HEK293 (cell line): Measurements from ENCODE around the gene GAS1.
A peak's percentile ranks its signal among the peaks of the same experiment; 100 is the strongest.

ENCODE experiments used
- CTCF ChIA-PET: fragments of 350-600 bp; formaldehyde crosslinking; extraction: SDS; loops from one replicate; lab custom pipeline; 2021; ENCODE audit warnings: antibody characterized with exemption; lab: Yijun Ruan, JAX
- POLR2A ChIA-PET: fragments of 300-600 bp; formaldehyde crosslinking; extraction: SDS; loops from one replicate; lab custom pipeline; 2020; ENCODE audit warnings: antibody characterized with exemption, inconsistent platforms; lab: Yijun Ruan, JAX
- H3K27ac ChIP-seq: fragments of 200-500 bp; sonication (Bioruptor generic); 2 replicates; pipeline ENCODE4 v1.5.1; 2014; ENCODE audit warnings: low read depth, low read length, control low read depth, inconsistent platforms; ENCODE audit errors: extremely low read depth
- H3K36me3 ChIP-seq, 2 experiments: fragments of 200-500 bp in 1 of 2; sonication (Bioruptor generic) in 1 of 2; 1 replicate in 1 of 2; 2 replicates in 1 of 2; pipeline ENCODE4 v1.5.1; 2014 to 2017; ENCODE audit warnings: inconsistent platforms in 2 of 2, low read length in 2 of 2; ENCODE audit not compliant: control insufficient read depth in 2 of 2, insufficient read depth in 1 of 2
- H3K4me1 ChIP-seq: fragments of 200-500 bp; sonication (Bioruptor generic); 2 replicates; pipeline ENCODE4 v1.5.1; 2014; ENCODE audit warnings: mild to moderate bottlenecking, low read length, inconsistent platforms; ENCODE audit not compliant: control insufficient read depth, insufficient read depth
- H3K4me3 ChIP-seq: 2 replicates; pipeline ENCODE4 v1.5.1; 2011; ENCODE audit warnings: low read depth, mild to moderate bottlenecking, control low read depth, low read length, moderate library complexity
- H3K9me3 ChIP-seq: fragments of 200-500 bp; sonication (Bioruptor generic); 2 replicates; pipeline ENCODE4 v1.5.1; 2014; ENCODE audit warnings: low read depth, low read length, inconsistent platforms; ENCODE audit not compliant: control insufficient read depth, insufficient read depth
- GLIS1 ChIP-seq: fragments of 450-650 bp; formaldehyde crosslinking; IDR thresholded peaks from 2 replicates; pipeline ENCODE4 v1.5.1; 2016; ENCODE audit warnings: missing biosample characterization, missing genetic modification characterization
- GLIS2 ChIP-seq: fragments of 450-650 bp; formaldehyde crosslinking; IDR thresholded peaks from 2 replicates; pipeline ENCODE4 v1.5.1; 2016; ENCODE audit warnings: missing biosample characterization, missing genetic modification characterization
- KLF1 ChIP-seq: fragments of 450-650 bp; formaldehyde crosslinking; IDR thresholded peaks from 2 replicates; pipeline ENCODE4 v1.5.1; 2016; ENCODE audit warnings: missing biosample characterization, missing genetic modification characterization
- MZF1 ChIP-seq: fragments of 450-650 bp; formaldehyde crosslinking; IDR thresholded peaks from 2 replicates; pipeline ENCODE4 v1.5.1; 2017; ENCODE audit warnings: missing biosample characterization, missing genetic modification characterization, borderline replicate concordance
- RBAK ChIP-seq: fragments of 450-650 bp; formaldehyde crosslinking; IDR thresholded peaks from 2 replicates; pipeline ENCODE4 v1.5.1; 2016; ENCODE audit warnings: missing biosample characterization, missing genetic modification characterization
- SP2 ChIP-seq: fragments of 450-650 bp; formaldehyde crosslinking; IDR thresholded peaks from 2 replicates; pipeline ENCODE4 v1.5.1; 2016; ENCODE audit warnings: missing biosample characterization, missing genetic modification characterization
- YY2 ChIP-seq: fragments of 450-650 bp; formaldehyde crosslinking; IDR thresholded peaks from 2 replicates; pipeline ENCODE4 v1.5.1; 2016; ENCODE audit warnings: missing biosample characterization, missing genetic modification characterization
- ZNF223 ChIP-seq: fragments of 450-650 bp; formaldehyde crosslinking; IDR thresholded peaks from 2 replicates; pipeline ENCODE4 v1.5.1; 2016; ENCODE audit warnings: missing biosample characterization, missing genetic modification characterization
- ZNF248 ChIP-seq: fragments of 450-650 bp; formaldehyde crosslinking; IDR thresholded peaks from 2 replicates; pipeline ENCODE4 v1.5.1; 2017; ENCODE audit warnings: missing biosample characterization, missing genetic modification characterization
- ZNF26 ChIP-seq: fragments of 450-650 bp; formaldehyde crosslinking; IDR thresholded peaks from 2 replicates; pipeline ENCODE4 v1.5.1; 2016; ENCODE audit warnings: missing biosample characterization, missing genetic modification characterization
- ZNF274 ChIP-seq, 2 experiments: fragments of 200-500 bp in 1 of 2; fragments of 450-650 bp in 1 of 2; sonication (Bioruptor generic) in 1 of 2; formaldehyde crosslinking in 1 of 2; IDR thresholded peaks; 2 replicates each; pipeline versions ENCODE4 v1.5.1 to v1.6.1; 2014 to 2016; ENCODE audit warnings: borderline replicate concordance in 1 of 2, inconsistent platforms in 1 of 2, low read length in 1 of 2, missing biosample characterization in 1 of 2, missing genetic modification characterization in 1 of 2
- ZNF302 ChIP-seq: fragments of 450-650 bp; formaldehyde crosslinking; IDR thresholded peaks from 2 replicates; pipeline ENCODE4 v1.5.1; 2016; ENCODE audit warnings: missing biosample characterization, missing genetic modification characterization, low read depth
- ZNF350 ChIP-seq: fragments of 450-650 bp; formaldehyde crosslinking; IDR thresholded peaks from 2 replicates; pipeline ENCODE4 v1.5.0; 2017; ENCODE audit warnings: missing biosample characterization, mild to moderate bottlenecking, missing genetic modification characterization
- ZNF404 ChIP-seq: fragments of 450-650 bp; formaldehyde crosslinking; IDR thresholded peaks from 2 replicates; pipeline ENCODE4 v1.5.1; 2017; ENCODE audit warnings: missing biosample characterization, missing genetic modification characterization
- ZNF518A ChIP-seq: fragments of 450-650 bp; formaldehyde crosslinking; conservative IDR thresholded peaks from 2 replicates; pipeline ENCODE4 v1.5.1; 2016; ENCODE audit warnings: low read depth, missing biosample characterization, missing genetic modification characterization
- ZNF585B ChIP-seq: fragments of 450-650 bp; formaldehyde crosslinking; IDR thresholded peaks from 2 replicates; pipeline ENCODE4 v1.5.1; 2016; ENCODE audit warnings: missing biosample characterization, missing genetic modification characterization
- ZNF623 ChIP-seq: fragments of 450-650 bp; formaldehyde crosslinking; IDR thresholded peaks from 2 replicates; pipeline ENCODE4 v1.5.1; 2016; ENCODE audit warnings: missing biosample characterization, missing genetic modification characterization
- ZNF629 ChIP-seq: fragments of 450-650 bp; formaldehyde crosslinking; IDR thresholded peaks from 2 replicates; pipeline ENCODE4 v1.5.1; 2017; ENCODE audit warnings: missing biosample characterization, missing genetic modification characterization
- ZNF654 ChIP-seq: fragments of 450-650 bp; formaldehyde crosslinking; IDR thresholded peaks from 2 replicates; pipeline ENCODE4 v1.5.1; 2016; ENCODE audit warnings: low read depth, missing biosample characterization, missing genetic modification characterization
- ZNF677 ChIP-seq: fragments of 450-650 bp; IDR thresholded peaks from 2 replicates; pipeline ENCODE4 v1.5.0; 2018; ENCODE audit warnings: missing biosample characterization, mild to moderate bottlenecking, missing genetic modification characterization, moderate library complexity
- ZSCAN30 ChIP-seq: fragments of 450-650 bp; IDR thresholded peaks from 2 replicates; pipeline ENCODE4 v1.5.1; 2018; ENCODE audit warnings: missing biosample characterization, mild to moderate bottlenecking, missing genetic modification characterization, moderate library complexity
- ZSCAN4 ChIP-seq: fragments of 450-650 bp; formaldehyde crosslinking; IDR thresholded peaks from 2 replicates; pipeline ENCODE4 v1.5.1; 2017; ENCODE audit warnings: missing biosample characterization, missing genetic modification characterization
- TF ChIP-seq, protein P1 (sequence below): fragments of 450-650 bp; IDR thresholded peaks from 2 replicates; pipeline ENCODE4 v1.5.1; 2018; ENCODE audit warnings: missing biosample characterization, mild to moderate bottlenecking, missing genetic modification characterization
- TF ChIP-seq, protein P2 (sequence below): fragments of 450-650 bp; formaldehyde crosslinking; IDR thresholded peaks from 2 replicates; pipeline ENCODE4 v1.5.1; 2016; ENCODE audit warnings: missing biosample characterization, missing genetic modification characterization

The GAS1 gene

DNA sequence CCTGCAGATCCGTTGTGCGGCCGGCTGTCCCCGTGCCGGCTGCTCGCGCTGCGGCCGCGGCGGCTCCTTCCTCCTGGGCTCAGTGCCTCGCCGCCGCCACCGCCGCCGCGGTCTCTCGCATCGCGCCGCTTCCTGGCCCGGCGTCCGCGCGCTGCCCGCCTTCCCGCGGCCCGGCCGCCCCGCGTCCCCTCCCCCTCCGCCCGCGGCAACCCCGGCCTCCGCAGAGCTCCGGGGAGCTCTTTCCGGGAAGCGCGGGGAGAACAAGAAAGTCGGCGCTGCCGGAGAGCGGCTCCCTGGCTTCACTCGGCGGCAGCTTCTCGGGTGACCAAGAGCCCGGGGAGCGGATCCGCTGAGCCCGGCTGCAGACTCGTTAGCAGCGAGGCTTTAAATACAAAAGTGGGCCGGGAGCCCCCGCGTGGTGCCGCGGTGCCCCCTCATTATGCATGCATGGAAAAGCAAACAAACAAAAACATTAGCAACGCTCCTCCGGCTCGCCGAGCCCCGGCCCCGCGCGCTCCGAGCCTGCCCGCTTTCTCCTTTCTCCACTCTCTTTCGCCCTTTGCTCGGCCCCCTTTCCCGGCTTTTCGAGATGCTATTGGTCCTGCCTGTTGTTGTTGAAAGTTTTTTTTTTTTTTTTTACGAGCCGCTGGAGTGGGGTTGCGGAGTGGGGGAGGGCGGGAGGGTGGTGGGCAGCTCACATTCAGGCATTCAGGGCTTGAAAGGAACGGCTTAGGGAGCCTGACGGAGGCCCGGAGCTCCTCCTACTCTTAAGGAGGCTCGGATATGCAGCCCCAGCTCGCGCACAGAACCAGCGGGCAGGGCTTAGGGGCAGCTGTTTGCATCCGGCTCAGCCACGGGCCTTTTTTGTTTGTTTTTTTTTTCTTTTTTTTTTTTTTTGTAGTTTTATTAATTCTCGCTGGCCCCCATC, at the start of gene GAS1:
Gene GAS1, minus strand, starts transcription at position 361 of the 928 bp plus-strand sequence. CDS start 727 bp downstream, outside the sequence.
- H3K4me1 ChIP-seq, result peaks cover 17% of the 10 kb centered on the region
- POLR2A ChIA-PET, result interaction anchor here (0.5 to 2.4 kb wide), 34 partner anchors 9 to 690 kb away, joined by 3 to 19 read pairs (median 3); partner anchors contain the start of gene DAPK1
- H3K27ac ChIP-seq, result peak within 1 kb of the TSS; percentile 99
- no peaks in the 10 kb centered on the region for H3K36me3 ChIP-seq
- H3K4me3 ChIP-seq, result peak within 1 kb of the TSS; percentile 77
- H3K9me3 ChIP-seq, result no peaks in the 10 kb centered on the region
- CTCF ChIA-PET, result interaction anchor here (0.6 to 4.1 kb wide), 13 partner anchors 8 to 531 kb away, joined by 3 to 21 read pairs (median 4); no protein-coding TSS in a partner anchor
- TF ChIP-seq MZF1 (tag by site-specific recombination), result no peak; the same call in 1 of the 2 replicates
- TF ChIP-seq ZSCAN4 (tag by site-specific recombination), result no peak
- TF ChIP-seq RBAK (tag by site-specific recombination), result no peak
- peak; percentile 87 for TF ChIP-seq GLIS2 (tag by site-specific recombination)
- TF ChIP-seq, protein P1, sequence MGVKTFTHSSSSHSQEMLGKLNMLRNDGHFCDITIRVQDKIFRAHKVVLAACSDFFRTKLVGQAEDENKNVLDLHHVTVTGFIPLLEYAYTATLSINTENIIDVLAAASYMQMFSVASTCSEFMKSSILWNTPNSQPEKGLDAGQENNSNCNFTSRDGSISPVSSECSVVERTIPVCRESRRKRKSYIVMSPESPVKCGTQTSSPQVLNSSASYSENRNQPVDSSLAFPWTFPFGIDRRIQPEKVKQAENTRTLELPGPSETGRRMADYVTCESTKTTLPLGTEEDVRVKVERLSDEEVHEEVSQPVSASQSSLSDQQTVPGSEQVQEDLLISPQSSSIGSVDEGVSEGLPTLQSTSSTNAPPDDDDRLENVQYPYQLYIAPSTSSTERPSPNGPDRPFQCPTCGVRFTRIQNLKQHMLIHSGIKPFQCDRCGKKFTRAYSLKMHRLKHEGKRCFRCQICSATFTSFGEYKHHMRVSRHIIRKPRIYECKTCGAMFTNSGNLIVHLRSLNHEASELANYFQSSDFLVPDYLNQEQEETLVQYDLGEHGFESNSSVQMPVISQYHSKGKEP (tag by site-specific recombination), result peak; percentile 94
- TF ChIP-seq YY2, result no peak
- peak; percentile 43; the same call in 1 of the 2 replicates for TF ChIP-seq ZSCAN30
- TF ChIP-seq, protein P2, sequence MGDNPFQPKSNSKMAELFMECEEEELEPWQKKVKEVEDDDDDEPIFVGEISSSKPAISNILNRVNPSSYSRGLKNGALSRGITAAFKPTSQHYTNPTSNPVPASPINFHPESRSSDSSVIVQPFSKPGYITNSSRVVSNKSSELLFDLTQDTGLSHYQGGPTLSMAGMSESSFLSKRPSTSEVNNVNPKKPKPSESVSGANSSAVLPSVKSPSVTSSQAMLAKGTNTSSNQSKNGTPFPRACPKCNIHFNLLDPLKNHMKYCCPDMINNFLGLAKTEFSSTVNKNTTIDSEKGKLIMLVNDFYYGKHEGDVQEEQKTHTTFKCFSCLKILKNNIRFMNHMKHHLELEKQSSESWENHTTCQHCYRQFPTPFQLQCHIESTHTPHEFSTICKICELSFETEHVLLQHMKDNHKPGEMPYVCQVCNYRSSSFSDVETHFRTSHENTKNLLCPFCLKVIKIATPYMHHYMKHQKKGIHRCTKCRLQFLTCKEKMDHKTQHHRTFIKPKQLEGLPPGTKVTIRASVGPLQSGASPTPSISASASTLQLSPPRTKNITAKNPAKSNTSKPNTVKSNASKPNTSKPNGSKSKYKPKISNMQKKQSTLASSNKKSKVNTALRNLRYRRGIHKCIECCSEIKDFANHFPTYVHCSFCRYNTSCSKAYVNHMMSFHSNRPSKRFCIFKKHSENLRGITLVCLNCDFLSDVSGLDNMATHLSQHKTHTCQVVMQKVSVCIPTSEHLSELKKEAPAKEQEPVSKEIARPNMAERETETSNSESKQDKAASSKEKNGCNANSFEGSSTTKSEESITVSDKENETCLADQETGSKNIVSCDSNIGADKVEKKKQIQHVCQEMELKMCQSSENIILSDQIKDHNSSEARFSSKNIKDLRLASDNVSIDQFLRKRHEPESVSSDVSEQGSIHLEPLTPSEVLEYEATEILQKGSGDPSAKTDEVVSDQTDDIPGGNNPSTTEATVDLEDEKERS (tag by site-specific recombination), result no peak
- no peak for TF ChIP-seq ZNF350 (tag by site-specific recombination)
- no peak for TF ChIP-seq ZNF302 (tag by site-specific recombination)
- TF ChIP-seq ZNF404 (tag by site-specific recombination), result no peak
- peak; percentile 54 for TF ChIP-seq ZNF629 (tag by site-specific recombination)
- no peak for TF ChIP-seq ZNF677 (tag by site-specific recombination)
- TF ChIP-seq ZNF248 (tag by site-specific recombination), result no peak
- no peak for TF ChIP-seq ZNF274 (IDR thresholded peaks at IDR 0.05; ENCODE audit: low read length)
- TF ChIP-seq ZNF274 (tag by site-specific recombination; IDR thresholded peaks at IDR 0.05; ENCODE audit: borderline replicate concordance), result no peak
- peak; percentile 68 for TF ChIP-seq SP2
- TF ChIP-seq ZNF654 (tag by site-specific recombination), result no peak
- no peak for TF ChIP-seq ZNF518A
- TF ChIP-seq GLIS1 (tag by site-specific recombination), result peak; percentile 34
- no peak for TF ChIP-seq KLF1 (tag by site-specific recombination)
- no peak for TF ChIP-seq ZNF26
- no peak for TF ChIP-seq ZNF623 (tag by site-specific recombination)
- no peak for TF ChIP-seq ZNF223 (tag by site-specific recombination)
- no peak for TF ChIP-seq ZNF585B
